Muscle of back (tissue), 11 donors: ENCODE data around the gene PHF12. TPM values are rescaled to one million over a fixed set of nuclear protein-coding genes. Genes with fewer than 3 reads are reported as not detected.
"Not testable (repeated sequence)": the region's sequence is repeated elsewhere in the genome, so short reads cannot be mapped to it uniquely, and the experiment has no call there.

ENCODE experiments used
- DNase-seq, 3 donors: peaks; one replicate each; pipeline versions ENCODE4 v3.0.0 to v3.0.0-alpha.2; 2013
- polyA plus RNA-seq, 10 donors: library from polyadenylated mRNA; unstranded; fragments of 120-200 nt; gene quantifications; one replicate each; pipeline ENCODE4 v1.2.1, GENCODE V29; 2013; ENCODE audit not compliant: insufficient read length in 10 of 10

PHF12 gene
- polyA plus RNA-seq, 10 donors: 22.0 to 37.9 (median 29.9) TPM

DNA sequence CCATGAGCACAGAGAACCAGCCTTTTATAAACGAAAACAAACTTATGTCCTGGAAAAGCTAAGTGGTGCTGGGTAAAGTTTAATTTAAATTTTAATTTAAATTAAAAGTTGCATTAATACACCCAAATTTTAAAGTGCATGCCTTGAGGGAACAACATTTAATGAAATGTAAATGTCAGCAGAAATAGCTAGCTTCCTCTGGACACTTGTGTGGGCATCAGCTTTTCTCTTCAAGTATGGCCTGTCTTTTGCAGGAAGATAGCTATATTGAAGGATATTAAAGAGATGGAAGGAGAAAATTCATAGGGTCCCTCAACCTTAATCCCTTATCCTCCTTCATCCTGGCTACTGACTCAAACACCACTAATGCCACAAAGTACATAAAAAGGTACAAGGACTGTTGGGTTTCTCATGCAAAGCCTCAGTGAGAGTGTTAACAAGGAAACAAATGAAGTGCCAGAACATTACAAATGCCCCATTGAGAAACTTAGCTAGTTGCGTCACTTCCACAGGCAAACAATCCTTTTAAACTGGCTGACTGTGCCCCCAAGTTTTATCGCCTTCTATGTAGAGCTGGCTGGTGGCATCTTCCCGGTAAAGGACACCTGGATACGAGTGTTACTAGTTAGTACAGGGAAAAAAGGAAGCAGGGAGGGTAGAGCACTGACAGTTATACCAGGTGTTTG is 14.1 kb downstream of the PHF12 start:
- DNase-seq: no peak

DNA sequence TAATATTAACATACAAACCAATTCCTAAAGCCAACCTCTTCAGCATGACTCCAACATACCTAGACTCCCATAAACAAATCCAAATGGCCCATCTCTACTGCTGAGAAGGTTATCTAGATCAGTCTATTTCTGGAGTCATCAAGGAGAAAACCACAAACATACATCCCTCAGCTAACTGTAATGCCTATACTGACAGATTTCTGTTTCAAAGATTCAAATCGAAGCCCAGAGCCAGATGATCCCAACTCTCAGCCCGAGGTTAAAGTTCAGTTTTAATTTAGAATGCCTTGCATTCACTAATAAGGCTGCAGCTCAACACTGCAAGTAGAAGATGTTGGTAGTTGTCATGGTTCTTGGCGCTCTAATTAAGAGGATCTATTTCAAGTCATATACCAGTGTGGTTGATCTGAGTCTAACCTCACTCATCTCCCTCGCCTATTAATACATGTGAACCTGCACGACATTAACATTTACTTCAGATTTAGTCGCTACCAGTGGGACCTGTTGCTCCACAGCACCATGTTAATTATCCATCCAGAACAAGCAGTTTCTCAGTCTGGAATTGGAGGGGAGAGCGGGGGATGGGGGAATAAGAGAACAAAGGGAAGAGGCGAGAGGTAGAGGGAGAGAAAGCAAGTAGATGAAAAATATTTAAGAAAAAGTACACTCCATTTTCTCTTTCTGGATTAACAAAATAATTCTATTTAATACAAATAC is 15.4 kb downstream of the PHF12 start:
- DNase-seq: no peak

DNA sequence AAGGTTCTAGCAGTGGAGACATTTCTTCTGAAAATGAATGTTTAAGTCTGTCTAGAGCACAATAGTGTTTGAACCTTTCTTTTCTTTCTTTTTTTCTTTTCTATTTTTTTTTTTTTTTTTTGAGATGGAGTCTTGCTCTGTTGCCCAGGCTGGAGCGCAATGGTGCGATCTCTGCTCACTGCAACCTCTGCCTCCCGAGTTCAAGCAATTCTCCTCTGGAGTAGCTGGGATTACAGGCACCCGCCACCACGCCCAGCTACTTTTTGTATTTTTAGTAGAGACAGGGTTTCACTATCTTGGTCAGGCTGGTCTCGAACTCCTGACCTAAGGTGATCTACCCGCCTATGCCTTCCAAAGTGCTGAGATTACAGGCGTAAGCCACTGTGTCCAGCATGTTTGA is 16.8 kb downstream of the PHF12 start:
- DNase-seq: not testable (repeated sequence)

DNA sequence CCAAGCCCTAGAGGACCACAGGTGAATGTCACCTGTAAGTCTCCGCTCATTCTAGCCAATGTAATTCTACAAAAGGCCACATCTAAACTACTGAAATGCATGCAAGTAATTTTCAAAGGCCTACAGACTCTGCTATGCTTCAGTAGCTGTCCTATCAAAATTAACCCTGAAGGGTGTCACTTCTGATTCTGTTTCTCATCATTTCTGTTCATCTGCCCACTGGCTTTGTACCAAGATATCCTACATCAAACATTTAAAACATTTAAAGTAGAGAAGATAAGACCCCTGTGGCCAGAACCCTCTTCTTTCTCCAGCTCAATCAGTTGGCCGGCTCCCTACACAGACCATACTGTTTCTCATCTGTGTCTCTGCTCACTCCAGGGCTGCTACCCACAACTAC is 21.5 kb downstream of the PHF12 start:
- DNase-seq: no peak

DNA sequence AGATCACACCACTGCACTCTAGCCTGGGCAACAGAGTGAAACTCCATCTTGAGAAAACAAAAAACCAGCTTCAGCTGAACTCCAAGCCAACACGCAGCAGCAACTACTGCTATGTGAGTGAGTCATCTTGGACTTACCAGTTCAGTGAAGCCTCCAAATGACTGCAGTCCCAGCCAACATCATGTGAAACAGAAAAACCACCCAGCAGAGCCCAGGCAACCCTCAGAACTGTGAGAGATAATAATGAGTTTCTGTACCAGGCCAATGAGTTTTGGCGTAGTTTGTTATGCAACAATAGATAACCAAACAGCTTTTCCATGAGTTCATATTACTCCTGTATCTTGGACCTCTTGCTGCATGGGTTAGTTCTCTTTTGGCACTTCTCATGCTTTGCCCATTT is 23.3 kb downstream of the PHF12 start:
- no peak for DNase-seq

DNA sequence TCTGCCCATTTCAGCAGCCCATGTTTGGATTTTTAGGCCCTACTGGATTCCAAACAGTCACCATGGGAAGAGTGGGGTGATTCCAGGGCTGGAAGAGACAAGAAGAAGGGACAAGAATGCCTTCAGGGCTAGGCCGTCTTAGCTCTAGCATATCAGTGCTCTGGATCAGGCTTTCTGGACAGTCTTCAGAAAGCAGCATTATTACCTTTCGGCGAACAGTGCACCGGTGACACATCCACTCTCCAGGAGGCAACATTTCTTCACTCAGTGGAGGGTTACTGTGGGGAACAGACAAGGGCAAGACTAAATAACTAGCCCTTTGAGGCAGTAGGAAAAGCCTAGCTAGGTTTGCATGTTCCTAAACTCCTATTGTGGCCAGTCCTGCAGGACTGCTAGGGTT is 24.5 kb downstream of the PHF12 start:
- no peak for DNase-seq

DNA sequence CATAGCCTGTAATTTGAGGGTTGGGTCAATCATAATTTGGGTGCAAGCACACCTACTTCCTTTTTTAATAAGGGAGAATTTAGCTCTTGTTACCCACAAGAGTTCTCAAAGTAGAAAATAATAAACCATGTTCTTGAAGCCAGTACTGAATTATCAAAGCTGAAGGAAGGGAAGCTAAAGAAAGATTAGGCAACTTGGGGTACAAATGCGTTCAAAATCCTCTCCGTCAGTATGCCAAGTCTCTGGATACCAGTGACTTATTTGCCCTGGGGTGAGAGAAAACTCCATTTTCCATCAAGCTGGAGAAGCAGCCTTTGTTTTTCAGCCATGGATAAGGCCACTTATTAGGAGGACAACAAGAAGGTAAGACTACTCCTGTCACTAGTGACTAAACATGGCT is 25.0 kb downstream of the PHF12 start:
- DNase-seq: no peak

DNA sequence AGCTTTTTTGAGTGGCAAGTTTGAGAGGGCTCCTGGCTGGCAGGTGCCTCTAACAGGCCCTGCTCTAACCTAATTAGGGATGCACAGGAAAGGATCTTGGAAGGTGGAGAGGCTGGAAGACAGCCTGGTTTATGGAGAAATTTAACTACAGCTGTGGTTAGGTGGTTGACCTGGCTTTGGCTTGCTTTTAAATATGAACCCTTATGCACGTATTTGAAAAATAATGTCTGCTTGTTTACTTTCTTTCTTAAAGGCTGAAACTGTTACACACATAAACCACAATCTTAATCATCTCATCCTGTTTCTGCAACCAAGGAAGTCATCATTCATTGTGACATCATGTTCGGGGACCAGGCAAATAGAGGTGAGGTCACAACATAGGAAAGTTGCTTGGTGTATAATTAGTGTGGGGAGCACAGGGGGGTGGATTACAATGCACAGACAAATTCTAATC is 25.4 kb downstream of the PHF12 start:
- DNase-seq: peak in 1 of 3 donors; percentile 52

DNA sequence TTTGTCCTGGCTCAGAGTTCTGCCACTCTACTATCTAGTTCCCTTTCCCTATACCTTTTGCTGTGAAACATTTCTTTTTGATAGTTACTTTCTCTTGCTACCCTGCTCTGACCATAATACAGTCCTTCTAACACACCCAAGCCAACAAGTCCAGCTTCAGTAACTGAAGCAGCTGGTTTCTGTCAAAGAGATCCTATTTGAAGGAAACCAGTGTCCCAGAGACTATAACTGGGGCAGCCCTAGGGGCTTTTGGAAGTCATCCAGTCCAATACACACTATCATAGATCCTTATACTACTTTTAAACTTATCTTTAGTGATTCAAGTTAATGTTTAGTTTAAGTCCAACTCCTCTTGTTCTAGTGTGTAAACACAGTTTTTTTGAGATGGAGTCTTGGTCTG is 31.1 kb downstream of the PHF12 start:
- no peak for DNase-seq

DNA sequence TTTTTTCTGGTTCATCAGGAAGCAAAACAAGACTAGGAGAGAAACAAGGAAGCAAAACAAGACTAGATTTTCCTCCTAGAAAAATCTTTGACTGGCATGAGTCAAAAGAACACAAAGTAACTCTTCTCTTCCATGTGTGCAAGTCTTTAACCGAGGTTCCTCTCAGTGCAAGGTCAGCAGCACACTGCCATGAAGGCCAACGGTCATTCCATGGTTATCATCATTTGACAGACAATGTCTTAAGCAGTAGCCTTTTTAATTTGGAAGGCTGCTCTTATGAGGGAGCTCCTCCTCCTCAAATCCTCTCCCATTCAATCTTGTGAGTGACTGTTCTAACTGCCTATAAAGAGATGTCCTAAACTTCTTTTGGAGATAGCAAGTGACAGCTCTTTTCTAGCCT is 33.0 kb downstream of the PHF12 start:
- no peak for DNase-seq

DNA sequence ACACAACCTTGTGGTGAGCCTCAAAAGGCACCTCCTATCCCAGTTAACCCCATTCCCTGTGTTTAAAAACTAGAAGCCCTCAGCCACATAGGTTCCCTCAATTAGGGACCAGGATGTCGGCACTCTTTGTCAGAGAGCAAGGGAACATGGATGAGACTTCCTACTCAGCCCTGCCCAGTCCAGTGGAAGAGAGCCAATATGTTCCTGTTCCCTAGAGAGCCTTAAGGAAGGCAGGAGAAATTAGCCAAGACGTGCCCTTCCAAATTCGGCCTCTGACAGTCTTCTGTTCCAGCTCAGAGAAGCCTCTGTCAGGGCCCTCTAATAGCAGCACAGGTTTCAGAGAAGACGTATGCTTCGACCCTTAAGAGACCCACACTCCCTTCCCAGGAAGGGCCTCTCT is 33.9 kb downstream of the PHF12 start:
- no peak for DNase-seq

DNA sequence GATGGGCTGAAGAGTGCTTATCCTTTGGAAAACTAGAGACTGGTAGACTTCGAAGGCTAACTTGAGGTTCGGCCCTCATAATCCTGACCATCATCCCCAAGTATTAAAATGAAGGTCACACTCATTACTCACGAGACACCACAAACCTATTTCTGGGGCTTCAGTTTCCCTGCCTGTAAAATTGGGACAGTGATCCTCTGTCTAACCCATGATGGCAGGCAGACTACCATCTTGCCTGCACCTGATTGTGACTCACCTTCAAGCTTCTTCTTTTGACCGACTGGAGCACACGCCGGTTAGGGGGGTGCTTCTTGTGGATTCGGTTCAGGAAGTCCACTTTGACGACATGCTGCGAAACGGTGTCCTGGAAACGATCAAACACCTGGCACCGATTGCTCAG is 34.3 kb downstream of the PHF12 start:
- DNase-seq: no peak

DNA sequence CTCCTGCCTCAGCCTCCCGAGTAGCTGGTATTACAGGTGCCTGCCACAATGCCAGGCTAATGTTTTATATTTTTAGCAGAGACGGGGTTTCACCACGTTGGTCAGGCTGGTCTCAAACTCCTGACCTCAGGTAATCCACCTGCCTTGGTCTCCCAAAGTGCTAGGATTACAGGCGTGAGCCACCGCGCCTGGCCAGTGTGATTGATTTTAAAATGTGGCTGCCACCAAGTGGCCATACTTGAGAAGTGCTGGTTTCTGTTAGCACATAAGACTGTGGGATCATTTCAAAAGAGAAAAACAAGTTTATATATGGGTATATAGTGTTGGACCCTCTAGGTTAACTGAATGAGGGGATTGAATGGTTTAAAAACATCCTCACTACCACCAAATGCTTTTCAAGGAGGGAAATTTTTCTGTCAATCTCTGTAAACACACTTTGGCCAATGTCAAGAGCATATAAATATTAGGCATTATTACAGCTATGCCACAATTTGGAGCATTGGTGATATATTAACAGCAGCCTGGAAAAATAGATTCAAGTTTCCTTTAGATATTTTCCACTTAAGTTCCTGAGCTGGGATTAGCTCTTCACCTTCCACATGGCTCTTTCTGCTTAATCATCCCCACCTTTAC is 34.9 kb downstream of the PHF12 start:
- peak in 1 of 3 donors; percentile 46 for DNase-seq

DNA sequence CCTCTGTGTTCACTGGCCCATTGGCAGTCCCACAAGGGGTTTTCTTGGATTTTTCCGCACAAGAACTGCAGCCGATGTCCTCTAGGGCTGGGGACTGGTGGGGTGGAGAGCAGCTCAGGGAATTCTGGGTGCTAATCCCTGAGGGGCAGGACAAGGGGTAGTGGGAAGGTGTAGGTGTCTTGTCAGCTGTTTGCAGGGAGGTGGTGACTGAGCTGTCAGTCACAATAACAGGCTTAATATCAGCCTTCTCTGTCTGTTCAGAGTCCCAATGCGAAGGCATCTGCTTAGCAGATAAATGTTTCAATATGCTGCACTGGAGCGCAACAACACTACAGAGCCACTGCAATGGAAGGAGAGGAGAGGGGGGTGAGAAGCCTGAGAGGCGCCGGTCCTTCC is 38.4 kb downstream of the PHF12 start:
- DNase-seq: no peak

DNA sequence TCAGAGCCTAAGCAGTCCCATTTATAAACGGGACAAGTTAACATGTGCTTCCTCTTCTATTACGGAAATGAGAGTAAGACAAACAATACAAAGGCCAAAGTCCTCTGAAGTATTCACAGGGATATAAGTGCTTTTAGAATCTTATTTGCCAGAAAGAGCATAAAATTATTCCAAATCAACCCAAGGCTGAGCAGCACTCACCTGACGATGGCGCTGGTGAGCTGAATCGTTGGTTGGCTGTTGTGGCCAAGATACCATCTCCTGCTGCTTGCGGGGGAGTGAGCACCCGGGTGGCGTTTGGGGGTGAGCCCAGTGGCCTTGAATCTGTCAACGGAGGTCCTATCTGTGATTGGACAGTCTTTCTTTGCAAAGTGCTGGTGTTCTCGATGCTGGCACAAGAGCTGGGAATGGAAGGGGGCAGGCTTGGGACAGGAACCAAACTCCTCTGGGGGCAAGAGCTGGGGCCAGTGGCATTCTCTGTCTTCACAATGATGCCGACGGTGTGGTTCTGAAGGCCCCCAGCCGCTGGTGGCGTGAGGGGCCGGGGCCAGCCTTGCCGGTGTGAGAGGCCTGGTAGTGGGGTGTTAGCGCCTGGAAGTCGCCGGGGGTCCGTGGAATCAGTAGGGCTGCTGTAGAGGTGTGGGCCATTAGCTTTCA is 38.9 kb downstream of the PHF12 start:
- DNase-seq: no peak

DNA sequence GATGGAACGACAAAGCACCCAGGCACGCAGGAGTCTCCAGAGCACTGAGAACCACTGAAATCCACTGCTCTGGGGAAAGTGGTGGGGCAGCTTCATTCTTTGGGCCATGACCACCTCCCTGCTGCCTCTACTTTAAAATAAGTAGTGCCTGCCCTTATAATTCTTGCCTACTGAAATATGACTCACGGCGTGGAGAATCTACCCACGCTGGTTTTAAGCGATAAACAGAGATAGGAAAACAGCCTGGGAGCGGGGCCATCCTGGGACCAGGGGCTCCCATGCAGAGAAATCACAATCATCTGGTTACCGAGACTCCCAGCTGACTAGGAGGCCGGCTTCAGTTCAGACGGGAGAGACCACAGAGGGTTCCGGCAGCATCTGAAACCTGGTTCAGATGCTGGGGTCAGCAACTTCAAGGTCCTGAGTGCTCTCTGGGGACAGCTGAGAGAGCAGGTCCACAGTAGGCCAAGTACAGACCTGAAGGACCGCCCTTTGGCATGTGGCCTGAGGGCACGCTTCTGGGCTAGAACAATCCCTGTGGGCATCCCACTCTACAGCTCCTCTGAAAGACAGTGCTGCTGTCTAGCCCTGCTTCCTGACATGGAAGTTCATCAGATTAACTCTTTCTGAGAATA is 39.8 kb downstream of the PHF12 start:
- no peak for DNase-seq

DNA sequence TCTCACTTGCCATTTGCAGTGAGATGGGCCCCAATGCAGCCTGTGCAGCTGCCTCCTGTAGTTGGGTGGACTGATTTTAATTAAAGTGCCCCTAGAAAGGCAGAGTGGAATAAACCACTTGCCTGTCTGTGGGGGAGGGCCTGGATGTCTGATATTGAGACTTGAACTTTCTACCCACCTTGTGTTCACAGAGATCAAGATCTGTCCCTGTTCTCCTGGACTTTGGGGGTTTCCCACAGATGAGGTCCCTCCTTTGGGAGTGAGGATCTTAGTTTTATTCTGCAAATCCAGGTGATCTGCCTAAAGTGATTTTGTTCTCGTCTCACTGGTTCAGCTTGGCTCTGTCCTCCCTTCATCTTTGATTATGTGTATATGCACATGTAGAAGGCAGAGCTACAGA is 40.8 kb downstream of the PHF12 start:
- DNase-seq: no peak

DNA sequence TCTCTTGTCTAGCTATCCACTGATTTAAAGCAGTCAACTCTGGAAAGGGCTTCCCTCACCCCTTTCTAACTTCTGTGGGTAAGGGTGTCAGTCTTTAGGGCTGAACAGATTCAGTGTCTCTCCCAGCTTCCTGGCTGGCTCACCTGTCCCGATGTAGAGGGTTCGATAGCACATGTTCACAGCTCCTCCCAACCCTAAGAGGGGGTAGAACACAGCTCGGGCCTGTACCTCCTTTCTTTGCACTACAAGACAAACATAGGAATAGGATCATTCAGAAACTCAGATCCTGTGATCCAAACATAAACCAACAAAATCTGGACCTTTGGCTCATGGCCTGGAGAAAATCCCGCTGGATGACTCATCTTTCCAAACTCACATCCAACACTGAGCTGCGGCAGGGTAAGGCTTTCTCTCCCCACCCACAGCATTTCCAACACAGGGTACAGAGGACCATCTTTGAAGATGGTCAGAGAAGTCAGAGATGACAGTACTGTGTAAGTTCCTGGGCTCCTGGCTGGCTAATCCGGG is 42.6 kb downstream of the PHF12 start:
- DNase-seq: peak; percentile 52 to 71 (median 69)

DNA sequence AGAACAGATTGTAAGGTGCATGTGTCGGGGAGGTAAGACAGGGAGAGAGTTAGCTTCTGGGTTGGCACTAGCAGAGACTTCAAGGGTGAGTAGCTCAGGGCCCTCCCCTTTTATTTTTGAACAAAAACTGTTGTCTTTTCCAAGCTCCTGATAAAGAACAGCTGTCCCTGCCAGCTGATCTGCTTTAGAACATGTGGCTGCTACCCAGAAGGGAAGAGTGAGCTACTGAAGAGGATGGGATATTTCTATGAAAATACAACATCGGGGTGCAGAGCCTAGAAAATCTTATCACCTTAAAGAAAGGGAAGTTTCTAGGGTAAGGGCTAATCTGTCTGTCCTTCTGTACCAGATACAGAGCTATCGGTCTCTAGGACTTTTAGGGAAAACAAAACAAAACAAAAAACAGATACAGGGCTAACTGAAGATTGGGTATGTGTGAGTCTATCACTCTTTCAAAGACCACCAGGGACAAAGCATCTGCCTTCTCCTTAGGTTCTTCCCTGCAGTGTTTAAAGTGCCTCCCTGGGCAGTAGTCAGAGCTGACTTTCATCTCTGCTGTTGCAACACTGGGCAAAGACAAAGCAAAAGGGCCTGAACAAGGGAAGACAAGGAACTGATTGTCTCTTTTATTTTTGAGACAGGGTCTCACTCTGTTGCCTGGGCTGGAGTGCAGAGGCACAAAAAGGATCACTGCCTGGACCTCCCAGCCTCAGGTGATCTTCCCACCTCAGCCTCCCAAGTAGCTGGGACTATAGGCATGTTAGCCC is 43.4 kb downstream of the PHF12 start:
- DNase-seq: no peak

DNA sequence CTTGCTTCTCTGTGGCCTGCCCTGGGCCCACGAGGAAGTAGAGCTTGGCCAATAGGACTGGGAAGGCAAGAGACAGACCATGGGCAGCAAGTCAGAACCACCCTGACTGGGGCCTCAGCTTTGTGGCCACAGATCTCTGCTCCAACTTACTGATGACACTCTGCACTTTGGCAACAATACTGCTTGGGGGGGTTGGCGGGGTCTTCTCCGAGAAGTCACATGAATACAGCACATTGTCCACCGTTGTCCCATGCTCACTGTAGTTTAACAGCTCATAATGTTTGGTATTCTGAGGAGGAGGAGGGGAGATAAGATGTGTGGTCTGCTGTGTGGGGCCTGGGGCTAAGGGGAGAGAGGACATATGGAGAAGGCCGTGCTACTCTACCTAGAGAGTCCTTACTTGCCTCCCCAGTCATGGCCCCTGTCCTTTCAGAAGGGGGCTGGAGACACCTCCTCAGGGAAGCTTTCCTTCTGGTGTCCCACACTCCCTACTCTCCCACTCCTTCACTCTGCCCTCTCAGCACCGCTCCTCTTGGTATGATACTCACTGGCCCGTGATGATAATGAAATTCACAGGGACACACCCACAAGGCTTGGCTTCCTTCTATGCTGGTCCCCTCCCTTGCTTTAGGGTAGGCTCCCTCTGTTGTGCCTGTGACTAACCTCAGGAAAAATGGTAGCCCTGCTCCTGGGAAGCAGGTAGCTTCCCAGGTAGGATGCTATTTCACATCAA is 44.4 kb downstream of the PHF12 start:
- DNase-seq: peak in 1 of 3 donors; percentile 20
